NCI-H526 (cell line): ENCODE results near the gene DEPP1.

Experiments used
- DNase-seq, 2 experiments: peaks; one replicate each; lab custom pipeline; 2025; lab: John Stamatoyannopoulos, UW

The DEPP1 gene

GRCh38 chr10:44932517-44933450 lies 45.8 kb downstream of the DEPP1 start:
- DNase-seq, result peak; percentile 4 to 84

- no peak for DNase-seq
Measured at GRCh38 chr10:44931621-44932516, 46.7 kb downstream of the DEPP1 start.

GRCh38 chr10:44930904-44931620 lies 47.5 kb downstream of the DEPP1 start:
- DNase-seq, result no peak

GRCh38 chr10:44929356-44930255 lies 49.0 kb downstream of the DEPP1 start:
- DNase-seq, result no peak

GRCh38 chr10:44928462-44928861 lies 50.1 kb downstream of the DEPP1 start:
- DNase-seq, result no peak

- DNase-seq, result no peak
Measured at GRCh38 chr10:44927352-44927751, 51.3 kb downstream of the DEPP1 start.

GRCh38 chr10:44926751-44927351 lies 51.8 kb downstream of the DEPP1 start:
- DNase-seq, result no peak
